ENCODE measurements around the gene NTMT1. TPM values are rescaled to one million over a fixed set of nuclear protein-coding genes. Genes with fewer than 3 reads are reported as not detected.
A peak's percentile ranks its signal among the peaks of the same experiment; 100 is the strongest.
"Not testable (repeated sequence)": the region's sequence is repeated elsewhere in the genome, so short reads cannot be mapped to it uniquely, and the experiment has no call there.

Gene NTMT1
- total and polyA plus RNA-seq, 2 donors: 23.9 to 33.2 TPM

DNA sequence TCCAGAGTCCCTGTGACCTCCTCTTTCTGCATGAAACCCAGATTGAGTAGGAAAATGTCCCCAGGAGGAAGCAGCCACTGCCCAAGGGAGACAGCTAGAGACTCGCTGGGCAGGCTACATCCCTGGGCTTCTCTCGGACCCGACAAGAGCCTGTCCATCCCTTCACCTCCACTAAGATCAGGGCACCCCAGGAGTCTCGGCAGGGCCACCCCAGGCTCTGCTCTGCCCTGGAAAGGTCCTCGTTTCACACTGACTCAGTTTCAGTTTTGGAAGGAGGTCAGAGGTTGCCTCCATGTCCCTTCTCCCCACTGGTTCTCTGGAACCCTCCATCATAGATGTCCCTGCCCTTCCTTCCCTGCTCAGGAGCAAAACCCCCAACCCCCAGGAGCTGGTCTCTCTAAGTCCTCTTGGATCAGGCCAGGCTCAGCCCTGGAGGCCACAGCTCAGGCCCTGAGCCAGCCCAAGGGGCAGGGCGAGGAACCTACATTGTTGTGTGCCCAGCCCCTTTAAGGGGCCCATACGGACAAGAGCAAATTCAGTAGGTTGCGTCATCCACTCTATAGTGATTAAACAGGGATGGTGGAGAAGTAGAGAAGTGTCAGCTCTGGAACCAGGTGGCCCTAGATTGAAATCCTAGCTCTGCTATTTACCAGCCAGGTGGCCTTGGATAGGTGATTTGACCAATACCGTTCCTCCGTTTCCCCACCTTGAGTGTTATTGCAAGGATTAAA, 42.5 kb upstream of the NTMT1 start:
- Histone ChIP-seq H3K27ac (ENCODE audit: low read depth in 1 of 2, low read length in 1 of 2) (no peak overlapping the region), H3K4me3 (ENCODE audit: low read length in 2 of 2) (no peak overlapping the region), H3K4me1 (ENCODE audit: control insufficient read depth in 2 of 2, insufficient read depth in 2 of 2, low read length in 2 of 2) (peaks cover 15 to 65% of the 10 kb centered on the region in 2 donors), H3K27me3 (ENCODE audit: control insufficient read depth in 2 of 2, insufficient read depth in 1 of 2, low read length in 1 of 2) (no peaks in the 10 kb centered on the region), H3K36me3 (ENCODE audit: control insufficient read depth in 2 of 2, insufficient read depth in 2 of 2, low read length in 1 of 2) (no peaks in the 10 kb centered on the region), H3K9me3 (ENCODE audit: control insufficient read depth in 2 of 2, insufficient read depth in 1 of 2, low read length in 1 of 2) (peaks cover 0 to 16% of the 10 kb centered on the region in 2 donors)
- WGBS: 91% methylated on average over 10 of the region's 10 CpGs
- no peak for DNase-seq (ENCODE audit: low read depth in 6 of 9, low spot score in 9 of 9)

- H3K27me3 ChIP-seq (ENCODE audit: control insufficient read depth in 2 of 2, insufficient read depth in 1 of 2, low read length in 1 of 2): no peaks in the 10 kb centered on the region
- DNase-seq (ENCODE audit: low read depth in 6 of 9, low spot score in 9 of 9): peak; percentile 59 to 91 (median 77)
- peaks cover 0 to 16% of the 10 kb centered on the region in 2 donors for H3K9me3 ChIP-seq (ENCODE audit: control insufficient read depth in 2 of 2, insufficient read depth in 1 of 2, low read length in 1 of 2)
- peaks cover 15 to 67% of the 10 kb centered on the region in 2 donors for H3K4me1 ChIP-seq (ENCODE audit: control insufficient read depth in 2 of 2, insufficient read depth in 2 of 2, low read length in 2 of 2)
- peak overlapping the region; percentile 66 to 71 for H3K27ac ChIP-seq (ENCODE audit: low read depth in 1 of 2, low read length in 1 of 2)
- no peak overlapping the region for H3K4me3 ChIP-seq (ENCODE audit: low read length in 2 of 2)
- H3K36me3 ChIP-seq (ENCODE audit: control insufficient read depth in 2 of 2, insufficient read depth in 2 of 2, low read length in 1 of 2): no peaks in the 10 kb centered on the region
- 82% methylated on average over 1 of the region's 1 CpG for WGBS
These were observed 41.8 kb upstream of the NTMT1 start for GRCh38 chr9:129584136-129584535.

- H3K36me3 ChIP-seq (ENCODE audit: control insufficient read depth in 2 of 2, insufficient read depth in 2 of 2, low read length in 1 of 2): no peaks in the 10 kb centered on the region
- peaks cover 15 to 58% of the 10 kb centered on the region in 2 donors for H3K4me1 ChIP-seq (ENCODE audit: control insufficient read depth in 2 of 2, insufficient read depth in 2 of 2, low read length in 2 of 2)
- no peaks in the 10 kb centered on the region for H3K27me3 ChIP-seq (ENCODE audit: control insufficient read depth in 2 of 2, insufficient read depth in 1 of 2, low read length in 1 of 2)
- H3K27ac ChIP-seq (ENCODE audit: low read depth in 1 of 2, low read length in 1 of 2): no peak overlapping the region
- peaks cover 0 to 10% of the 10 kb centered on the region in 2 donors for H3K9me3 ChIP-seq (ENCODE audit: control insufficient read depth in 2 of 2, insufficient read depth in 1 of 2, low read length in 1 of 2)
- no peak overlapping the region for H3K4me3 ChIP-seq (ENCODE audit: low read length in 2 of 2)
- WGBS: 95% methylated on average over 1 of the region's 1 CpG
- DNase-seq (ENCODE audit: low read depth in 6 of 9, low spot score in 9 of 9): no peak
These were observed 40.6 kb upstream of the NTMT1 start for GRCh38 chr9:129585352-129585751.

GRCh38 chr9:129586245-129586644, 39.7 kb upstream of the NTMT1 start:
- H3K27me3 ChIP-seq (ENCODE audit: control insufficient read depth in 2 of 2, insufficient read depth in 1 of 2, low read length in 1 of 2): no peaks in the 10 kb centered on the region
- H3K36me3 ChIP-seq (ENCODE audit: control insufficient read depth in 2 of 2, insufficient read depth in 2 of 2, low read length in 1 of 2): no peaks in the 10 kb centered on the region
- 52% methylated on average over 1 of the region's 1 CpG for WGBS
- peaks cover 13 to 54% of the 10 kb centered on the region in 2 donors for H3K4me1 ChIP-seq (ENCODE audit: control insufficient read depth in 2 of 2, insufficient read depth in 2 of 2, low read length in 2 of 2)
- H3K27ac ChIP-seq (ENCODE audit: low read depth in 1 of 2, low read length in 1 of 2): peak overlapping the region; percentile 83 to 84
- peak in 3 of 9 donors; percentile 42 to 80 (median 52) for DNase-seq (ENCODE audit: low read depth in 6 of 9, low spot score in 9 of 9)
- no peak overlapping the region for H3K4me3 ChIP-seq (ENCODE audit: low read length in 2 of 2)
- H3K9me3 ChIP-seq (ENCODE audit: control insufficient read depth in 2 of 2, insufficient read depth in 1 of 2, low read length in 1 of 2): peaks cover 0 to 5% of the 10 kb centered on the region in 2 donors

DNA sequence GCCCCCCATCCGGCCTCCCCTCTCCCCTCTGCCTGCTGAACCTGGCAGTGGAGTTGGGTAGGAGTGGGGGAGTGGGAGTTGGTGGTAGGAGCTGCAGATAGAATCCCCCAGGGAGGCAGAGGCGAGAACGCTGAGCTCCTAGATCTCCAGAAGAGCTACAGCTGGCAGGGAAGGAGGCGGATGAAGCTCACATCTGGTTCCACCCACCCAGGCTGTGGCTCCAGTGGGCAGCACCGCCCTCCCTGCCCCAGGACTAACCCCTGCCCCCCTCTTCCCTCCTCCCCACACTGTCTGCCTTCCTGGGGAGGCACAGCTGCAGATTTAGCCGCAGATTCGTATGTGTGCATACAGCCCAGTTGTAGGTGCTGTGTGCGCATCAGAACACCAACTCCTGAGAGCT, 39.3 kb upstream of the NTMT1 start:
- H3K27ac ChIP-seq (ENCODE audit: low read depth in 1 of 2, low read length in 1 of 2): peak overlapping the region; percentile 83 to 84
- H3K4me3 ChIP-seq (ENCODE audit: low read length in 2 of 2): no peak overlapping the region
- H3K4me1 ChIP-seq (ENCODE audit: control insufficient read depth in 2 of 2, insufficient read depth in 2 of 2, low read length in 2 of 2): peaks cover 12 to 54% of the 10 kb centered on the region in 2 donors
- no peaks in the 10 kb centered on the region for H3K36me3 ChIP-seq (ENCODE audit: control insufficient read depth in 2 of 2, insufficient read depth in 2 of 2, low read length in 1 of 2)
- H3K9me3 ChIP-seq (ENCODE audit: control insufficient read depth in 2 of 2, insufficient read depth in 1 of 2, low read length in 1 of 2): peaks cover 0 to 5% of the 10 kb centered on the region in 2 donors
- 26% methylated on average over 8 of the region's 8 CpGs for WGBS
- H3K27me3 ChIP-seq (ENCODE audit: control insufficient read depth in 2 of 2, insufficient read depth in 1 of 2, low read length in 1 of 2): no peaks in the 10 kb centered on the region
- DNase-seq (ENCODE audit: low read depth in 6 of 9, low spot score in 9 of 9): peak in 5 of 9 donors; percentile 38 to 87 (median 72)

- WGBS: 90% methylated on average over 23 of the region's 23 CpGs
- H3K27ac ChIP-seq (ENCODE audit: low read depth in 1 of 2, low read length in 1 of 2): peak overlapping the region in 1 of 2 donors; percentile 84
- H3K9me3 ChIP-seq (ENCODE audit: control insufficient read depth in 2 of 2, insufficient read depth in 1 of 2, low read length in 1 of 2): peaks cover 0 to 5% of the 10 kb centered on the region in 2 donors
- DNase-seq (ENCODE audit: low read depth in 6 of 9, low spot score in 9 of 9): no peak
- H3K27me3 ChIP-seq (ENCODE audit: control insufficient read depth in 2 of 2, insufficient read depth in 1 of 2, low read length in 1 of 2): no peaks in the 10 kb centered on the region
- H3K4me3 ChIP-seq (ENCODE audit: low read length in 2 of 2): no peak overlapping the region
- H3K4me1 ChIP-seq (ENCODE audit: control insufficient read depth in 2 of 2, insufficient read depth in 2 of 2, low read length in 2 of 2): peaks cover 12 to 54% of the 10 kb centered on the region in 2 donors
- H3K36me3 ChIP-seq (ENCODE audit: control insufficient read depth in 2 of 2, insufficient read depth in 2 of 2, low read length in 1 of 2): no peaks in the 10 kb centered on the region
These were observed 38.3 kb upstream of the NTMT1 start for GRCh38 chr9:129587487-129588262.

DNA sequence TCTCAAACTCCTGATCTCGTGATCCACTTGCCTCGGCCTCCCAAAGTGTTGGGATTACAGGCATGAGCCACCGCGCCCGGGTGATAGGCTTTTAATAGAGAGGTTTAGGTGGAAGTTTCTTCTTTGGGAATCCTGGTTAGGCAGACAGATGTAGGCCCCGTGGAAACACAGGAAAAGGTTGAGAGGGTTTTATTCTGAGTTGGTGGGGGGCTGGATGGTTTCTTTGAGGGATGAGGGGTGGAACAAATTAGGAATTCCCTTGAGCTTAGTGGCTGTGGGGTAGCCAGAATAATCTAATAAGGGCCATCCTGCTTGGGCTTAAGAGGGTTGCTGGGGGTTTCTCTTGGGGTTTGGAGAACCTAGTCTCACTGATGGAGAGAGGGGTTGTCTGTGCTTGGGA, 35.5 kb upstream of the NTMT1 start:
- Histone ChIP-seq H3K9me3 (ENCODE audit: control insufficient read depth in 2 of 2, insufficient read depth in 1 of 2, low read length in 1 of 2) (no peaks in the 10 kb centered on the region), H3K4me1 (ENCODE audit: control insufficient read depth in 2 of 2, insufficient read depth in 2 of 2, low read length in 2 of 2) (peaks cover 10 to 39% of the 10 kb centered on the region in 2 donors), H3K4me3 (ENCODE audit: low read length in 2 of 2) (no peak overlapping the region), H3K36me3 (ENCODE audit: control insufficient read depth in 2 of 2, insufficient read depth in 2 of 2, low read length in 1 of 2) (no peaks in the 10 kb centered on the region), H3K27me3 (ENCODE audit: control insufficient read depth in 2 of 2, insufficient read depth in 1 of 2, low read length in 1 of 2) (peaks cover 3 to 9% of the 10 kb centered on the region in 2 donors), H3K27ac (ENCODE audit: low read depth in 1 of 2, low read length in 1 of 2) (no peak overlapping the region)
- 95% methylated on average over 6 of the region's 6 CpGs for WGBS
- DNase-seq (ENCODE audit: low read depth in 6 of 9, low spot score in 9 of 9): no peak

- no peak for DNase-seq (ENCODE audit: low read depth in 6 of 9, low spot score in 9 of 9)
- Histone ChIP-seq H3K4me3 (ENCODE audit: low read length in 2 of 2) (no peak overlapping the region), H3K27ac (ENCODE audit: low read depth in 1 of 2, low read length in 1 of 2) (no peak overlapping the region), H3K27me3 (ENCODE audit: control insufficient read depth in 2 of 2, insufficient read depth in 1 of 2, low read length in 1 of 2) (peaks cover 6 to 23% of the 10 kb centered on the region in 2 donors), H3K9me3 (ENCODE audit: control insufficient read depth in 2 of 2, insufficient read depth in 1 of 2, low read length in 1 of 2) (peaks cover 0 to 9% of the 10 kb centered on the region in 2 donors), H3K36me3 (ENCODE audit: control insufficient read depth in 2 of 2, insufficient read depth in 2 of 2, low read length in 1 of 2) (no peaks in the 10 kb centered on the region), H3K4me1 (ENCODE audit: control insufficient read depth in 2 of 2, insufficient read depth in 2 of 2, low read length in 2 of 2) (peaks cover 5 to 36% of the 10 kb centered on the region in 2 donors)
- WGBS: 96% methylated on average over 5 of the region's 5 CpGs
These were observed 34.0 kb upstream of the NTMT1 start for GRCh38 chr9:129591916-129592315.

GRCh38 chr9:129592790-129593189, 33.2 kb upstream of the NTMT1 start:
- not testable (repeated sequence) for H3K27ac ChIP-seq (ENCODE audit: low read depth in 1 of 2, low read length in 1 of 2); H3K9me3 ChIP-seq (ENCODE audit: control insufficient read depth in 2 of 2, insufficient read depth in 1 of 2, low read length in 1 of 2); H3K36me3 ChIP-seq (ENCODE audit: control insufficient read depth in 2 of 2, insufficient read depth in 2 of 2, low read length in 1 of 2); H3K4me3 ChIP-seq (ENCODE audit: low read length in 2 of 2); DNase-seq (ENCODE audit: low read depth in 6 of 9, low spot score in 9 of 9)
- H3K4me1 ChIP-seq (ENCODE audit: control insufficient read depth in 2 of 2, insufficient read depth in 2 of 2, low read length in 2 of 2): peaks cover under 1 to 35% of the 10 kb centered on the region in 2 donors
- 96% methylated on average over 10 of the region's 10 CpGs for WGBS
- H3K27me3 ChIP-seq (ENCODE audit: control insufficient read depth in 2 of 2, insufficient read depth in 1 of 2, low read length in 1 of 2): peaks cover 12 to 32% of the 10 kb centered on the region in 2 donors
